Smooth muscle cell (in vitro differentiated cells): Measurements from ENCODE around the gene TMEM37. TPM values are rescaled to one million over a fixed set of nuclear protein-coding genes. Genes with fewer than 3 reads are reported as not detected.

Source experiments
- DNase-seq: peaks from one replicate; lab custom pipeline; 2025; ENCODE audit not compliant: unreplicated experiment; lab: John Stamatoyannopoulos, UW
- H2AFZ ChIP-seq: fragments of 200-600 bp; sonication (generic); 2 replicates; pipeline ENCODE4 v1.6.0; 2016; ENCODE audit warnings: antibody characterized with exemption, low read depth, mild to moderate bottlenecking
- H3F3A ChIP-seq: fragments of 200-600 bp; sonication (generic); 2 replicates; pipeline ENCODE4 v1.6.0; 2017; ENCODE audit warnings: antibody characterized with exemption, low read depth
- H3K27ac ChIP-seq: fragments of 200-600 bp; sonication (generic); 2 replicates; pipeline ENCODE4 v1.5.1; 2016; ENCODE audit warnings: low read depth, mild to moderate bottlenecking
- H3K27me3 ChIP-seq: fragments of 200-600 bp; sonication (generic); 2 replicates; pipeline ENCODE4 v1.6.1; 2016; ENCODE audit warnings: low read depth, mild to moderate bottlenecking
- H3K36me3 ChIP-seq: fragments of 200-600 bp; sonication (generic); 2 replicates; pipeline ENCODE4 v1.5.1; 2016; ENCODE audit warnings: low read depth
- H3K4me1 ChIP-seq: fragments of 200-600 bp; sonication (generic); 2 replicates; pipeline ENCODE4 v1.5.1; 2016; ENCODE audit warnings: low read depth
- H3K4me2 ChIP-seq: fragments of 200-600 bp; sonication (generic); 2 replicates; pipeline ENCODE4 v1.6.0; 2016; ENCODE audit warnings: mild to moderate bottlenecking
- H3K4me3 ChIP-seq: fragments of 200-600 bp; sonication (generic); 2 replicates; pipeline ENCODE4 v1.5.1; 2016; ENCODE audit warnings: mild to moderate bottlenecking
- H3K79me2 ChIP-seq: fragments of 200-600 bp; sonication (generic); 2 replicates; pipeline ENCODE4 v1.6.0; 2016; ENCODE audit warnings: low read depth, mild to moderate bottlenecking
- H3K9ac ChIP-seq: fragments of 200-600 bp; sonication (generic); 2 replicates; pipeline ENCODE4 v1.6.0; 2016; ENCODE audit warnings: low read depth
- H3K9me3 ChIP-seq: fragments of 200-600 bp; sonication (generic); replicated peaks from 2 replicates; pipeline ENCODE4 v1.5.1; 2016; ENCODE audit warnings: low read depth
- H4K20me1 ChIP-seq: fragments of 200-600 bp; sonication (generic); 2 replicates; pipeline ENCODE4 v1.6.0; 2016; ENCODE audit warnings: low read depth
- WGBS: methylation state at CpG from one replicate; pipeline ENCODE4 v1.1.7; 2016; ENCODE audit warnings: low lambda C conversion rate; 5-methylcytosine and 5-hydroxymethylcytosine counted together
- polyA plus RNA-seq: library from polyadenylated mRNA; unstranded; fragments of >200 nt; fragmentation: Nextera tagmentation; extraction: Ambion mirVana; gene quantifications from 2 replicates; pipeline ENCODE4 v1.2.1, GENCODE V29; 2016
- total RNA-seq: library from RNA; depleted of rRNA; stranded (reverse); fragments of >200 nt; gene quantifications from 2 replicates; pipeline ENCODE4 v1.2.3, GENCODE V29; 2014
- TF ChIP-seq, protein P1 (sequence below): fragments of 200-600 bp; sonication (generic); IDR thresholded peaks from 2 replicates; pipeline ENCODE4 v1.5.1; 2017; ENCODE audit warnings: borderline replicate concordance, mild to moderate bottlenecking, antibody characterized with exemption; ENCODE audit not compliant: insufficient read depth, poor library complexity, severe bottlenecking

Gene TMEM37
- total and polyA plus RNA-seq, 2 experiments from 2014 or later: 0.90 to 2.4 TPM

DNA sequence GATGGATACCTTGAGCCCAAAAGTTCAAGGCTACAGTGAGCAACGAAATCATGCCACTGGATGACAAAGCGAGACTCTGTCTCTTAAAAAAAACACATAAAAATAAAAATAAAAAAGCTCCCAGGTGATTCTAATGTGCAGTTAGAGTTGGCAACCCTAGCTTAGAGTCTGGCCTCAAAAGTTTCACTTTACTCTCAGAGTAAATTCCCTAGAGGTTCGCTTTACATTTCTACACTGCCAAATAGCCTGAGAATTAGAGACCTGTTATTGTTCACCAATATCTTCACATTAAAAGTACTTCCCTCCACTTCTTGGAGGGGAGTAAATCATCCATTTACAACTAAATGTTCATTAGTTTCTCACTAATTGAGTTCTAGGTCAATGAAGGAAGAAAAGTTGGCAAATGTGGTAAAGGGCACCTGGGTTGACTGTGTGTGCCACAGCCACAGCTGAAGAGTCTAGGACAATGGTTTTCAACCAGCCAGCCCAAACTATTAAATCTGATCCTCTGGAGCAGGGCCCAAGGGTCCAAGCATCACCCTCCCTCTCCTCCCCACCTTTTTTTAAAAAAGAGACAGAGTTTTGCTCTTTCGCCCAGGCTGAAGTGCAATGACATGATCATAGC is 15.2 kb upstream of the TMEM37 start:
- no peaks in the 10 kb centered on the region for H3K9me3 ChIP-seq
- WGBS: over 99% methylated on average over 4 of the region's 4 CpGs

DNA sequence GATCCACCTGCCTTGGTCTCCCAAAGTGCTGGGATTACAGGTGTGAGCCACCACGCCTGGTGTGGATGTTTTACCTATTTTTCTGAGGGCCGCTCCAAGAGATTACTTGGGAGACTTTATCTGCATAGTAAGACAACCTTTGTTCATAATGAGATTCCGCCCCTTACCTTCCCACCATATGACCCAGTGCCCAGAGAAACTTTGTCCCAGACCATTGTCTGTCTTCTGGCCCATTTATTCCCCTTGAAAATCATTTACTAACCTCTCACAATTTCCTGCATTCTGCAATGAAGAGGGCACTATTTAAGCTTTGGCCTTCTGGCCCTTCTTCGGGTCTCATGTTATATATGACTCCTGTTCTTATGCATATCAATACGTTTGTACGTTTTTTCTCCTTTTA is 13.7 kb upstream of the TMEM37 start:
- 90% methylated on average over 6 of the region's 6 CpGs for WGBS
- no peak overlapping the region for H3K27ac ChIP-seq

More for the DNA sequence above, 15.2 kb upstream of the TMEM37 start:
- H3K4me2 ChIP-seq: no peak overlapping the region
- H3K4me1 ChIP-seq: no peaks in the 10 kb centered on the region
- H2AFZ ChIP-seq: no peak overlapping the region
- H4K20me1 ChIP-seq: no peaks in the 10 kb centered on the region
- no peak overlapping the region for H3K4me3 ChIP-seq
- H3K36me3 ChIP-seq: no peaks in the 10 kb centered on the region
- no peaks in the 10 kb centered on the region for H3F3A ChIP-seq
- no peaks in the 10 kb centered on the region for H3K79me2 ChIP-seq
- no peak for DNase-seq
- H3K9ac ChIP-seq: no peak overlapping the region
- H3K27ac ChIP-seq: no peak overlapping the region
- H3K27me3 ChIP-seq: no peaks in the 10 kb centered on the region
- TF ChIP-seq, protein P1, sequence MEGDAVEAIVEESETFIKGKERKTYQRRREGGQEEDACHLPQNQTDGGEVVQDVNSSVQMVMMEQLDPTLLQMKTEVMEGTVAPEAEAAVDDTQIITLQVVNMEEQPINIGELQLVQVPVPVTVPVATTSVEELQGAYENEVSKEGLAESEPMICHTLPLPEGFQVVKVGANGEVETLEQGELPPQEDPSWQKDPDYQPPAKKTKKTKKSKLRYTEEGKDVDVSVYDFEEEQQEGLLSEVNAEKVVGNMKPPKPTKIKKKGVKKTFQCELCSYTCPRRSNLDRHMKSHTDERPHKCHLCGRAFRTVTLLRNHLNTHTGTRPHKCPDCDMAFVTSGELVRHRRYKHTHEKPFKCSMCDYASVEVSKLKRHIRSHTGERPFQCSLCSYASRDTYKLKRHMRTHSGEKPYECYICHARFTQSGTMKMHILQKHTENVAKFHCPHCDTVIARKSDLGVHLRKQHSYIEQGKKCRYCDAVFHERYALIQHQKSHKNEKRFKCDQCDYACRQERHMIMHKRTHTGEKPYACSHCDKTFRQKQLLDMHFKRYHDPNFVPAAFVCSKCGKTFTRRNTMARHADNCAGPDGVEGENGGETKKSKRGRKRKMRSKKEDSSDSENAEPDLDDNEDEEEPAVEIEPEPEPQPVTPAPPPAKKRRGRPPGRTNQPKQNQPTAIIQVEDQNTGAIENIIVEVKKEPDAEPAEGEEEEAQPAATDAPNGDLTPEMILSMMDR: no peak

DNA sequence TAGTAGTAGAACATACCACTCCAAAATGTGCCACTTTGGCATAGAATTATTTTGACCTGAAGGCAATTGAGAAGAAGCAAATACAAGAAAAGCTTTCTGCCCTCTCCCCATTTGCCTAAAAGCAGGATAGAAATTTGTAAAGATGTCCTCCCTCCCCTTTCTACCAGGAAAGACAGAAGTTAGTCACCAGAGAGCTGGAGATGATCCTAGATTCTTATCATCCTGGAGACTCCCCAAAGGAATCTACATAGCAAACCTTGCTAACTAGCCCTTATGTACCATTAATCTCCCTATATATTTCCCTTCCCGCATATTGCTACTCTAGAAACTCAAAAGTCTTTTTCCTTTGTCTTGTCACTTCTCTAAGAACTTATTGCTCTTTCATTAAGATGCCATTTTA is 12.6 kb upstream of the TMEM37 start:
- WGBS: 94% methylated on average over 1 of the region's 1 CpG
- Histone ChIP-seq H2AFZ (no peak overlapping the region), H3K27ac (no peak overlapping the region), H3K4me1 (no peaks in the 10 kb centered on the region), H3F3A (no peaks in the 10 kb centered on the region), H3K9me3 (no peaks in the 10 kb centered on the region), H3K27me3 (no peaks in the 10 kb centered on the region), H3K4me3 (no peak overlapping the region), H3K79me2 (no peaks in the 10 kb centered on the region), H4K20me1 (no peaks in the 10 kb centered on the region), H3K9ac (no peak overlapping the region), H3K36me3 (no peaks in the 10 kb centered on the region), H3K4me2 (no peak overlapping the region)
- TF ChIP-seq, protein P1: no peak
- no peak for DNase-seq

More for the DNA sequence above, 13.7 kb upstream of the TMEM37 start:
- Histone ChIP-seq H3K36me3 (no peaks in the 10 kb centered on the region), H3K9ac (no peak overlapping the region), H3K27me3 (no peaks in the 10 kb centered on the region), H3K4me2 (no peak overlapping the region), H4K20me1 (no peaks in the 10 kb centered on the region), H2AFZ (no peak overlapping the region), H3K9me3 (no peaks in the 10 kb centered on the region), H3F3A (no peaks in the 10 kb centered on the region), H3K79me2 (no peaks in the 10 kb centered on the region), H3K4me3 (no peak overlapping the region), H3K4me1 (no peaks in the 10 kb centered on the region)
- TF ChIP-seq, protein P1: no peak
- DNase-seq: no peak
